ENCODE data around the gene STAT1. TPM values are rescaled to one million over a fixed set of nuclear protein-coding genes. Genes with fewer than 3 reads are reported as not detected.
A peak's percentile ranks its signal among the peaks of the same experiment; 100 is the strongest.
"Not testable (repeated sequence)": the region's sequence is repeated elsewhere in the genome, so short reads cannot be mapped to it uniquely, and the experiment has no call there.

STAT1 gene
- total RNA-seq, 4 donors from 2014 or later: 23.2 to 67.8 (median 52.2) TPM

DNA sequence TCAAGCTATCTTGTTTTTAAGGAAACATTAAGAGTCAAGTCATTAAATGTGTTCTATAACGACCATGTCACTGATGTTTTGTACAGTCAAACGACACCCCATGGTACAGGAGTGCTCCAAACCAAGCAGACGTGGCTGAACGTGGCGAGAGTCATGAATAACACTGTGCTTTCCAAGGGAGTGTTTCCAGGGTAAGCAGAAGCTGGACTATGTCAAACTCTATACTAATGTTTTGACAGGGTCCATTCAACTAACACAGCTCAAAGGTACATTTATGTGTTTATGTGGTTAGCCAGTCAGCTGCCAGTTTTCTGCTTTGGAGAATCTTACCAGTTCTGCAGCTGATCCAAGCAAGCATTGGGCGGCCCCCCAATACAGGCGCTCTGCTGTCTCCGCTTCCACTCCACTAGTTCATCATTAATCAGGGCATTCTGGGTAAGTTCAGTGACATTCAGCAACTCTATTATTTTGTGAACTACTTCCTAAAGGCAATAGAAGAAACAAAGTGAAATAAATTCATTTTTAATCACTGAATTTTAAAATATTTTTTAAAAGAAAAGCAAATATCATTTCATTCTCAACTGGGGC is 16.4 kb downstream of the STAT1 start:
- no peaks in the 10 kb centered on the region for H3K9me3 ChIP-seq
- no peak for DNase-seq

DNA sequence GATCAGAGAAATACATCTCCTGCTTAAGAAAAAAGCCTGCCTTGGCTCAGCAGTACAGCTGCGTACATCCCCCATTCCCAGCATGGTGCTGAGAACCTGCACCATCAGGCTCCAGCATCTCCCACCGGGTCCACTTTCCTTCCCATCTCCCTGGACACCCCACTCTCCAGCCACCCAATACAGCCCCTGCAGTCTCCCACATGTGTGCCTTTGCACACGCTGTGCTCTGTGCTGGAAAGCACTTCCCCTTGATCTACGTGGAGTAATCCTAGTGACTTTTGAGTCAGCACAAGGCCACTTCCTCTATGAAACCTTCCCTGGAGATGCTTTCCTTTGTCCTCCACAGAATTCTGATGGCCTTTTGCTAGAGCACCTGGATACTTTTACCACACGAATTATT is 17.0 kb downstream of the STAT1 start:
- H3K4me3 ChIP-seq: no peak overlapping the region
- H3K4me1 ChIP-seq: peaks cover 0 to 7% (median 2%) of the 10 kb centered on the region in 4 donors
- intact Hi-C loops (cut with DNase I; ENCODE audit: low total_unique reads) (no loop called here), in situ Hi-C loops (cut with MboI; ENCODE audit: low pct_ligation_motif_present in 1 of 4, low pct_unique_long_range_greater_than_20kb in 1 of 4, low sequenced_read_pairs in 3 of 4) (no loop called here)
- H3K27me3 ChIP-seq: no peaks in the 10 kb centered on the region
- no peak for TF ChIP-seq POLR2A (IDR thresholded peaks at IDR 0.05)
- TF ChIP-seq EP300 (IDR thresholded peaks at IDR 0.05; ENCODE audit: low read depth): no peak
- TF ChIP-seq, protein P1, sequence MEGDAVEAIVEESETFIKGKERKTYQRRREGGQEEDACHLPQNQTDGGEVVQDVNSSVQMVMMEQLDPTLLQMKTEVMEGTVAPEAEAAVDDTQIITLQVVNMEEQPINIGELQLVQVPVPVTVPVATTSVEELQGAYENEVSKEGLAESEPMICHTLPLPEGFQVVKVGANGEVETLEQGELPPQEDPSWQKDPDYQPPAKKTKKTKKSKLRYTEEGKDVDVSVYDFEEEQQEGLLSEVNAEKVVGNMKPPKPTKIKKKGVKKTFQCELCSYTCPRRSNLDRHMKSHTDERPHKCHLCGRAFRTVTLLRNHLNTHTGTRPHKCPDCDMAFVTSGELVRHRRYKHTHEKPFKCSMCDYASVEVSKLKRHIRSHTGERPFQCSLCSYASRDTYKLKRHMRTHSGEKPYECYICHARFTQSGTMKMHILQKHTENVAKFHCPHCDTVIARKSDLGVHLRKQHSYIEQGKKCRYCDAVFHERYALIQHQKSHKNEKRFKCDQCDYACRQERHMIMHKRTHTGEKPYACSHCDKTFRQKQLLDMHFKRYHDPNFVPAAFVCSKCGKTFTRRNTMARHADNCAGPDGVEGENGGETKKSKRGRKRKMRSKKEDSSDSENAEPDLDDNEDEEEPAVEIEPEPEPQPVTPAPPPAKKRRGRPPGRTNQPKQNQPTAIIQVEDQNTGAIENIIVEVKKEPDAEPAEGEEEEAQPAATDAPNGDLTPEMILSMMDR (IDR thresholded peaks at IDR 0.05): no peak
- TF ChIP-seq POLR2AphosphoS5 (IDR thresholded peaks at IDR 0.05): no peak
- H3K36me3 ChIP-seq: peaks cover 0 to 80% (median 31%) of the 10 kb centered on the region in 4 donors
- 67% methylated on average over 5 of the region's 5 CpGs; no CpG with 5 or more reads in 1 of the 2 donors for WGBS, 2 donors (ENCODE audit: low coverage in 1 of 2)
- H3K27ac ChIP-seq: peak overlapping the region in 2 of 4 donors; percentile 36 to 71
- DNase-seq: no peak
- H3K9me3 ChIP-seq: no peaks in the 10 kb centered on the region

More for the DNA sequence above, 16.4 kb downstream of the STAT1 start:
- no peak for TF ChIP-seq POLR2A (IDR thresholded peaks at IDR 0.05)
- TF ChIP-seq POLR2AphosphoS5 (IDR thresholded peaks at IDR 0.05): peak in 2 of 3 donors; percentile 74 to 84
- in situ Hi-C loops (cut with MboI; ENCODE audit: low pct_ligation_motif_present in 1 of 4, low pct_unique_long_range_greater_than_20kb in 1 of 4, low sequenced_read_pairs in 3 of 4) (no loop called here), intact Hi-C loops (cut with DNase I; ENCODE audit: low total_unique reads) (no loop called here)
- Histone ChIP-seq H3K4me1 (peaks cover 0 to 7% (median 2%) of the 10 kb centered on the region in 4 donors), H3K27me3 (no peaks in the 10 kb centered on the region), H3K27ac (peak overlapping the region in 2 of 4 donors; percentile 36 to 71), H3K4me3 (no peak overlapping the region), H3K36me3 (peaks cover 0 to 84% (median 30%) of the 10 kb centered on the region in 4 donors)
- 66 to 67% methylated on average over 7 to 8 of the region's 8 CpGs for WGBS, 2 donors (ENCODE audit: low coverage in 1 of 2)

DNA sequence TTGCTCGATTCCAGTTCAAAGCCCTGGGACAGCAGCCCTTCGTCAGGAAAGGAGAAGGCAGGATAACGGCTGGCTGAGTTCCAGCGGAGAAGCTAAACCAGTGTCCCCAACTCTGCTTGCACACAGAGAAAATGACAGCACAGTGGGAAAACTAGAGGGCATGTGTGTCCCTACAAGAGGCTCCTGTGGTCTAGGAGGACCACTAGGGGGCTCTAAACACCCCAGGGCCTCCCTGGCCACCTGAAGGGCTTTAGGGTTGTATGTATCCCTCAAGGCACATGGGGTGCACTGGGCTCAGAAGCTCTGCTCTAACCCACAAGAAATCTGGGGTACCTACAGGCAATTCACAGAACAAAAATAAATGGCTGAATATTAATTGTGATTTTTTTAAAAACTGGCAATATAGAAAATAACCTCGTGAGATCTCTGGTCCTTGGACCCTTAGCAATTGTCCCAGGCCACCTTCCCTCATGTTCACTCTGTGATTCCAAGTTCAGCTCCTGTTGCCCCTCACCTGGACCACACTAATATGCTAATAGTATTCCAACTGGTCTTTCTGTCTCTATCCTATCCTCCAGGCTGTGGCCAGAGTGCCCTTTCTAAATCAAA is 17.5 kb downstream of the STAT1 start:
- H3K9me3 ChIP-seq: no peaks in the 10 kb centered on the region
- DNase-seq: no peak
- WGBS, 2 donors (ENCODE audit: low coverage in 1 of 2): 86 to 100% methylated on average over 3 to 5 of the region's 5 CpGs
- no peaks in the 10 kb centered on the region for H3K27me3 ChIP-seq
- intact Hi-C loops (cut with DNase I; ENCODE audit: low total_unique reads) (no loop called here), in situ Hi-C loops (cut with MboI; ENCODE audit: low pct_ligation_motif_present in 1 of 4, low pct_unique_long_range_greater_than_20kb in 1 of 4, low sequenced_read_pairs in 3 of 4) (no loop called here)
- peaks cover 0 to 7% (median 2%) of the 10 kb centered on the region in 4 donors for H3K4me1 ChIP-seq
- TF ChIP-seq POLR2A (IDR thresholded peaks at IDR 0.05) (no peak), EP300 (IDR thresholded peaks at IDR 0.05; ENCODE audit: low read depth) (no peak)
- TF ChIP-seq, protein P1 (IDR thresholded peaks at IDR 0.05): peak in 4 of 5 experiments; percentile 25 to 46 (median 40)
- H3K36me3 ChIP-seq: peaks cover 0 to 75% (median 31%) of the 10 kb centered on the region in 4 donors
- H3K4me3 ChIP-seq: no peak overlapping the region
- H3K27ac ChIP-seq: peak overlapping the region in 1 of 4 donors; percentile 71

DNA sequence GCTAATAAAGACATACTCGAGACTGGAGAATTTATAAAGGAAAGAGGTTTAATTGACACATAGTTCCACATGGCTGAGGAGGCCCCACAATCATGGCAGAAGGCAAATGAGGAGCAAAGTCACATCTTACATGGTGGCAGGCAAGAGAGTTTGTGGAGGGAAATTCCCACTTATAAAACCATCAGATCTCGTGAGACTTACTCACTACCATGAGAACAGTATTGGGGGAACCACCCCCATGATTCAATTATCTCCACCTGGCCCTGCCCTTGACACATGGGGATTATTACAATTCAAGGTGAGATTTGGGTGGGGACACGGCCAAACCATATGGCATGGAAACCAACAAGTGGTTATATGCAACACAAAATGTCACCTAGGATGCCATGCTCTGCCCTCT is 18.7 kb downstream of the STAT1 start:
- 71 to 79% methylated on average over 3 of the region's 3 CpGs for WGBS, 2 donors (ENCODE audit: low coverage in 1 of 2)
- peaks cover 0 to 74% (median 37%) of the 10 kb centered on the region in 4 donors for H3K36me3 ChIP-seq
- in situ Hi-C loops (cut with MboI; ENCODE audit: low pct_ligation_motif_present in 1 of 4, low pct_unique_long_range_greater_than_20kb in 1 of 4, low sequenced_read_pairs in 3 of 4); H3K27me3 ChIP-seq; intact Hi-C loops (cut with DNase I; ENCODE audit: low total_unique reads); H3K4me1 ChIP-seq; H3K9me3 ChIP-seq; DNase-seq; H3K4me3 ChIP-seq; H3K27ac ChIP-seq: not testable (repeated sequence)

DNA sequence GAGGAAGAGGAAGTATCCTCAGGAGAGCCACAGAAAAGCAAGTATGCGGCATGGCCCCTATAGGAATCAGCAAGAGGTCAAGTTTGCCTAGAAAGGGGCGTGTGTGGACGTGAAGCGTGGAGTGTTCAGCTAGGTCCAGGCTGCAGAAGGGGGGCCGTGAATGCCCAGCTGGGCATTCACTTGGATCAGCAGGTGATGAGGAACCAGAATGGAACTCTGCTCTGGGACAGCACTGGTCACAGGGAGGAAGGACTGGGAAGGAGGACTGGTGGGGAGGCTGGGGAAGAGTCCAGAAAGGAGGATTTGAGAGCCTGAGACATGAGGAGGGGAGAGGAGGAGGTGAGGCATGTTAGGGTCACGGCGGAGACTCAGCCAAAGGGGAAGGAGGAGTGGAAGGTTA is 19.8 kb downstream of the STAT1 start:
- TF ChIP-seq POLR2A (IDR thresholded peaks at IDR 0.05): no peak
- TF ChIP-seq, protein P1 (IDR thresholded peaks at IDR 0.05): no peak
- no peak for TF ChIP-seq EP300 (IDR thresholded peaks at IDR 0.05; ENCODE audit: low read depth)
- no peak for TF ChIP-seq POLR2AphosphoS5 (IDR thresholded peaks at IDR 0.05)
- intact Hi-C loops (cut with DNase I; ENCODE audit: low total_unique reads) (no loop called here), in situ Hi-C loops (cut with MboI; ENCODE audit: low pct_ligation_motif_present in 1 of 4, low pct_unique_long_range_greater_than_20kb in 1 of 4, low sequenced_read_pairs in 3 of 4) (no loop called here)
- Histone ChIP-seq H3K9me3 (no peaks in the 10 kb centered on the region), H3K4me3 (no peak overlapping the region), H3K27ac (no peak overlapping the region), H3K4me1 (peaks cover 0 to 7% (median 2%) of the 10 kb centered on the region in 4 donors), H3K36me3 (peaks cover 0 to 81% (median 37%) of the 10 kb centered on the region in 4 donors), H3K27me3 (no peaks in the 10 kb centered on the region)
- DNase-seq: no peak
- 87 to 92% methylated on average over 7 of the region's 7 CpGs for WGBS, 2 donors (ENCODE audit: low coverage in 1 of 2)
